Osteocyte (in vitro differentiated cells): ENCODE measurements around the gene BORCS6. TPM values are rescaled to one million over a fixed set of nuclear protein-coding genes. Genes with fewer than 3 reads are reported as not detected.

Experiments
- DNase-seq: peaks from one replicate; pipeline ENCODE4 v3.0.0; 2021; ENCODE audit warnings: mixed read lengths; ENCODE audit not compliant: unreplicated experiment; ENCODE audit errors: extremely low spot score
- H3K27ac Mint-ChIP-seq: one replicate; pipeline ENCODE4 v1.8.0; 2021; ENCODE audit warnings: mild to moderate bottlenecking, mixed read lengths; ENCODE audit not compliant: unreplicated experiment
- H3K27me3 Mint-ChIP-seq: one replicate; pipeline ENCODE4 v1.8.0; 2021; ENCODE audit warnings: mixed read lengths; ENCODE audit not compliant: unreplicated experiment
- H3K36me3 Mint-ChIP-seq: one replicate; pipeline ENCODE4 v1.8.0; 2021; ENCODE audit warnings: mixed read lengths; ENCODE audit not compliant: unreplicated experiment
- H3K4me1 Mint-ChIP-seq: one replicate; pipeline ENCODE4 v1.8.0; 2021; ENCODE audit warnings: mixed read lengths; ENCODE audit not compliant: unreplicated experiment
- H3K4me3 Mint-ChIP-seq: one replicate; pipeline ENCODE4 v1.8.0; 2021; ENCODE audit warnings: mild to moderate bottlenecking, moderate library complexity, mixed read lengths; ENCODE audit not compliant: unreplicated experiment
- H3K9me3 Mint-ChIP-seq: one replicate; pipeline ENCODE4 v1.8.0; 2021; ENCODE audit warnings: mixed read lengths; ENCODE audit not compliant: unreplicated experiment
- total RNA-seq: library from RNA; stranded (reverse); gene quantifications from 2 replicates; pipeline ENCODE4 v1.2.1, GENCODE V29; 2021
- TF ChIP-seq, protein P1 (sequence below): fragments of 200-600 bp; sonication (generic); IDR thresholded peaks from 2 replicates; pipeline ENCODE4 v1.5.0; 2021; ENCODE audit warnings: antibody characterized with exemption, mild to moderate bottlenecking, moderate library complexity

BORCS6 gene
- total RNA-seq, 1 donor from 2014 or later = 6.2 TPM

DNA sequence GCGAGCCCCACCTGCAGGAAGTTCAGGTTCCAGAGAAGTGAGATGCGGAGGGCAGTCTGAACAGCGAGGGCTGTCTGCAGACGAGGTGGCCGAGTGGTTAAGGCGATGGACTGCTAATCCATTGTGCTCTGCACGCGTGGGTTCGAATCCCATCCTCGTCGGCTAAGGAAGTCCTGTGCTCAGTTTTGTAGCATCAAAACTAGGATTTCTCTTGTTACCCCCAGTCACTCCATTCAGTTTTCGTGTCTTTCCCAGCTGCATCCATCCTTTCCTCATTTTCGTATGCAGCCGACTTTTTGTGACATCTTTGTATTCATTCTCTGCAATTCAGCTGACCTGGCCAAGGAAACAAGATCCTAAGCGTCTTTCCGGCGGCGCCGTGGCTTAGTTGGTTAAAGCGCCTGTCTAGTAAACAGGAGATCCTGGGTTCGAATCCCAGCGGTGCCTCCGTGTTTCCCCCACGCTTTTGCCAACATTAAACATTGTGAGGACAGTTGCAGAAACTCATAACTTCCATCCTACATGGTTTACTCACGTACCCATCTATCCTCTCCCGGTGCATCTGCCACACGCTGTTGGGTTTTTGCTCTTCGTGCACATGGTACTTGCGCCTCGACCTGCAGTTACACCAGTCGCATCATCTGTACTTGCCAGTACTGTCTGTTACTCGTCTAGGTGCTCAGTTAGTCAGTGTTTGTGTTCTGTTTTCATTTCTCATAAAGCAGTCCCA, 3.0 kb downstream of the BORCS6 start:
- no peak overlapping the region for H3K4me3 Mint-ChIP-seq
- peaks cover 2% of the 10 kb centered on the region for H3K27me3 Mint-ChIP-seq
- H3K36me3 Mint-ChIP-seq = no peaks in the 10 kb centered on the region
- no peaks in the 10 kb centered on the region for H3K9me3 Mint-ChIP-seq
- TF ChIP-seq, protein P1, sequence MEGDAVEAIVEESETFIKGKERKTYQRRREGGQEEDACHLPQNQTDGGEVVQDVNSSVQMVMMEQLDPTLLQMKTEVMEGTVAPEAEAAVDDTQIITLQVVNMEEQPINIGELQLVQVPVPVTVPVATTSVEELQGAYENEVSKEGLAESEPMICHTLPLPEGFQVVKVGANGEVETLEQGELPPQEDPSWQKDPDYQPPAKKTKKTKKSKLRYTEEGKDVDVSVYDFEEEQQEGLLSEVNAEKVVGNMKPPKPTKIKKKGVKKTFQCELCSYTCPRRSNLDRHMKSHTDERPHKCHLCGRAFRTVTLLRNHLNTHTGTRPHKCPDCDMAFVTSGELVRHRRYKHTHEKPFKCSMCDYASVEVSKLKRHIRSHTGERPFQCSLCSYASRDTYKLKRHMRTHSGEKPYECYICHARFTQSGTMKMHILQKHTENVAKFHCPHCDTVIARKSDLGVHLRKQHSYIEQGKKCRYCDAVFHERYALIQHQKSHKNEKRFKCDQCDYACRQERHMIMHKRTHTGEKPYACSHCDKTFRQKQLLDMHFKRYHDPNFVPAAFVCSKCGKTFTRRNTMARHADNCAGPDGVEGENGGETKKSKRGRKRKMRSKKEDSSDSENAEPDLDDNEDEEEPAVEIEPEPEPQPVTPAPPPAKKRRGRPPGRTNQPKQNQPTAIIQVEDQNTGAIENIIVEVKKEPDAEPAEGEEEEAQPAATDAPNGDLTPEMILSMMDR = peak; percentile 52
- no peak overlapping the region for H3K27ac Mint-ChIP-seq
- H3K4me1 Mint-ChIP-seq = peaks cover 9% of the 10 kb centered on the region
- DNase-seq = peak; percentile 97

DNA sequence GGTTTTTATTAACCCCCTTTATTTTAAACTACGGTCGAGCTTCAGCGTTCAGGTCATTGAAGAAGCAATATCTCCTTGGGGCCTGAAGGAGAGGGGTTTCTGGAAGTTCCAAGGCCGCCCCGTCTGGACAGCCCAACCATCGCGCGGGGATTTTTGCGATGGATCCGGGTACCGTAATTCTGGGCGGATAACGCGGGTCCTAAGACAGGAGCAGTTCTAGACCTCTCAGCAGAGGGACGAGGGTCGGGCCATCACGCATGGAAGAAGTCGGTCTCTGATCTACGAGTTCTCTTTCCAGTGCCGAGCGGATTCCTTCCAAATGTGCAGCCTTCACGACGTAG, 3.6 kb downstream of the BORCS6 start:
- TF ChIP-seq, protein P1 = no peak
- peaks cover 9% of the 10 kb centered on the region for H3K4me1 Mint-ChIP-seq
- no peaks in the 10 kb centered on the region for H3K9me3 Mint-ChIP-seq
- H3K4me3 Mint-ChIP-seq = no peak overlapping the region
- peaks cover 2% of the 10 kb centered on the region for H3K27me3 Mint-ChIP-seq
- no peak overlapping the region for H3K27ac Mint-ChIP-seq
- no peaks in the 10 kb centered on the region for H3K36me3 Mint-ChIP-seq
- DNase-seq = no peak

DNA sequence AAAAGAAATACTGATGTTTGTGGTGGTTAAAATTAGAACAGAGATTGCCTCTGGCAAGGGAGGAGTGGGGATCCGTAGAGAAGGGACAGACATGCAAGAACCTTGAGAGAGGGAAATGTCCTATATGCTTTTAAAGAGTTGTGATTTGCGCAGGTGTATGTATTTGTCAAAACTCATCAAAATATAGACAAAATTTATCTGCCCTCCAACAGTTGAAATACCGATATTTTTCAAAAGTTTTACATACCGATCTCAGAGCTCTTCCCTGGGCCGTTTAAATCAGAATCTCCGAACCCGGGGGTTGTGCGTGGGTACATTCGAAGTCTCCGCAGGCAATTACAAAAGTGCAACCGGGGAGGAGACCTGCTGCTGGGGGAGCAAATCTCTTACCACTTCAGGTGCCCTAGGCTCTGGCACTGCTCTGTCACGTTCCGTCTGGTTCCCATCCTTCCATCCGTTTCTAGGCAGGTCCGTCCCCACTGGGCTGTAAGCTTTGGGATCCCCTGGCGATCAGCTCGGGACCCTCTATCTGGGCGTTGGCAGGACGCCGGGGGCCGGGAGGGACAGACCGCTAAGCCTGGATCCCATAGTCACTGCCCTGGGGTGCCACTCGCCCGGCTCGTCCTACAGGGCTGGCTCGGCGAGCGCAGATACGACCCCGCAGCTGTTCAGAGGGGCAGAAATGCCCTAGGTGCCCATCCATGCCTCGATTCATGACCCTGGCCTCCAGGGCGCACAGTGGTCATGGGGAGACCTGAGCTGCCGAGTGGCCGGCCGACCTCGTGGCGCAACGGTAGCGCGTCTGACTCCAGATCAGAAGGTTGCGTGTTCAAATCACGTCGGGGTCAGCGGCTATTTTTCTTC, 4.2 kb downstream of the BORCS6 start:
- peak; percentile 94 for DNase-seq
- Mint-ChIP-seq H3K27ac (no peak overlapping the region), H3K4me1 (peaks cover 8% of the 10 kb centered on the region), H3K27me3 (peaks cover 2% of the 10 kb centered on the region), H3K4me3 (no peak overlapping the region), H3K36me3 (no peaks in the 10 kb centered on the region), H3K9me3 (no peaks in the 10 kb centered on the region)
- TF ChIP-seq, protein P1 = no peak

DNA sequence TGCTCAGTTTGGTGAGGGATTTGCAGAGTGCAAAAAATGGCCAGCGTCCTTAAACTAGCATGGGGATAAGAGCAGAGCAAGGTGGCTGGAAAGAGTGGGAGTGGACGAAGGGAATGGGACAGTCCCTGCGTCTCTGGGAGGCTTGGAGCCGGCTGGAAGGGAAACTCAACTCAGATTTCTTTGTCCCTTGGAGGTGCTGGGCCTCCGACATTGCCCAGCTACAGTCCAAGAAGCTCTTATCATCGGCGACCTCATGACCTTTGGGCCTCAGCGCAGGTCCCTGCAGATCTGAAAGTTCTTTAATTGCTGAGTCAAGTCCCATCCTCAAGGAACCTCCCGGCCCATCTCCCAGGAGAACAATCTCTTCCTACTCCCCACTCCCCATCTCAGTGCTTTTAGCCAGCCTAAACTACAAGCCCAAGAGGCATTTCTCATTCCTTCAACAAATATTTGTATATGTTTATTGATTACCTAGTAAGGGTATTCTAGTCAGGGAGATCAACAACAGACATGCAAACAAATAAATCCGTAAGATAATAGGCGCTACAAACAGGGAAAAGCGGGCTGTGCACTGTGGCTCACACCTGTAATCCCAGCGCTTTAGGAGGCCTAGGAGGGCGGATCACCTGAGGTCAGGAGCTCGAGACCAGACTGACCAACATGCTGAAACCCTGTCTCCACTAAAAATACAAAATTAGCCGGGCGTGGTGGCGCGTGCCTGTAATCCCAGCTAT, 12.8 kb downstream of the BORCS6 start:
- Mint-ChIP-seq H3K27me3 (no peaks in the 10 kb centered on the region), H3K36me3 (no peaks in the 10 kb centered on the region), H3K9me3 (no peaks in the 10 kb centered on the region), H3K27ac (peak overlapping the region; percentile 97), H3K4me3 (peak overlapping the region; percentile 92), H3K4me1 (peaks cover 38% of the 10 kb centered on the region)
- no peak for DNase-seq
- TF ChIP-seq, protein P1 = no peak
